ENCODE results near the gene SNX7.

Gene SNX7

DNA sequence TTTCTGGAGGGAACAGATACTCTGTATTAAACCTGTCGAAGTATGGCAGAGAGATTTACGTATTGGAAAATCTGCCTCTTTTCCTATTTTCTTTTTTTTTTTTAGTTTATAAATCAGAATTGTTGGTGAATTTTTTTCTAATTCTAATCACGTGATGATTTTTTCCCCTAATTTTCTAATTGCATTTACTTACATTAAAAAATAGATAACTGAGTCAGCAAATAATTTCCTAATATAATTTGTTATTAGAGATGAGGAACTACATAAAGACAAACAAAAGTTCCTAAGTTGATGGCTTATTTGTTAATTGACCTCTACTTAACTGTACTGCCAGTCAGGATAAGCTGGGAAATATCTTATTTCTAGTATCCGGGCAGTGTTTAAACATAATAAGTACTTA, 34.6 kb downstream of the SNX7 start:
- DNase-seq (ENCODE audit: extremely low read depth in 1 of 2, low read depth in 1 of 2): no peak

DNA sequence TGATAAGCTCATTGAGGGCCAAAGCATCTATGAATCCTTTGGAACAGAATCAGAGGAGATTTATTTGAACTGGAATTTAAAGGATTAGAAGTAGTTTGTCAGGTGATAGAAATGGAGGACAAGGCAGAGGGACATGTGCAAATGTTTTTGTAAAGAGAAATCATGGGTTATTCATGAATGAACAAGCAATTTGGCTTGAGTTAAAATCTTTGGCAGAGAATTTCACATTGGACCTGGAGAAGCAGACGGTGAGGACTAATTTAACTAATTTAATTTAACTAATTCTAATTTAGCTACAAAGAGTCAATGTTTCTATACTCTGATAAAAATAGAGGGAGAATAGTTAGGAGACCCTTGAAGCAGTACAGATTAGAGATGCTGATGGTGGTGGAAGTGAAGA, 36.3 kb downstream of the SNX7 start:
- DNase-seq (ENCODE audit: extremely low read depth in 1 of 2, low read depth in 1 of 2): no peak

DNA sequence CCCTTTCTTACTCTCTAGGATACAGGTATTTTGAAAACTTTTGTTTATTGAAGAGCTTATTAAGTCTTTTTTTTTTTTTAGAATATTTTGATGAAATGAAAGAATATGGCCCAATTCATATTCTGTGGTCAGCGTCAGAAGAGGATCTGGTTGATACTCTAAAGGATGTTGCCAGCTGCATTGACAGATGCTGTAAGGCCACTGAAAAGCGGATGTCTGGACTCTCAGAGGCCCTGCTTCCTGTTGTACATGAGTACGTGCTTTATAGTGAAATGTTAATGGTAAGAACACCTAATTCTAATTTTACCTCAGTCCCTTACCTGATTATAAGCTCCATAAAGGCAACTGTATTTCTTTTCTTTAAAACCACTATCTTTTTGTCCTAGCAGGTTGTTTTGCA, 37.1 kb downstream of the SNX7 start:
- no peak for DNase-seq (ENCODE audit: extremely low read depth in 1 of 2, low read depth in 1 of 2)

DNA sequence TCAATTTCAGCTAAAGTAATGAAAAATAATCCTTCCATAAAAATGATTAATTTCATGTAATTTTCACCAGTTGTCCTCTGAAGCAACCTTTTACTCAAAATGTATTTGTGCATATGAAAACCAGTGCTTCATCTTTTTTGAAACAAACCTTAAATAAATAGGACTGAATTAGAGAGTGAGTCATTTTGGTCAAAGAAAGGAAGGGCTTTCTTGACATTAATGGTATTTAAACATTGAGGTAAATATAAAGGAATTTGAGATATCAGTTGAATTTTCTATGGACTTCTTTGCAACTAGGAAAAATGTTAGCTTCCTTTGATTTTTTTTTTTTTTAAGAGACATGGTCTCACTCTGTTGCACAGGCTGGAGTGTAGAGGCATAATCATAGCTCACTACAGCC, 38.7 kb downstream of the SNX7 start:
- DNase-seq (ENCODE audit: extremely low read depth in 1 of 2, low read depth in 1 of 2): no peak

DNA sequence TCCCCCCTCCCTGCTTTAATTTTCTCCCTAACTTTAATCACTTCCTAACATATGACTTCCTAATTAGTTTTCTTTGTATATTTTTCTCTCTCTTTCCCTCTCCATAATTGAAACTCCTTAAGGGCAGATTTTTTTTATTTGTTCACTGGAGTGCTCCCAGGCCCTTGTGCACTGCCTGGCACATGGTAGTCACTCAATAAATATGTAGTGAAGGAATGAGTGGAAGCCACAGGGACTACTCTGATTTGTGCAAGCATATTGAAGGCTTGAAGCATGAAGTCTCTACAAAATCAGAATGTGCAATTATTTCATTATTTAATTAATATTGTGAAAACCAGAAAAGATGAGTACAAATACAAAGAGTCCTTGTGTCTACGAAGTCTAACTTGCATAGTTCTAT, 41.5 kb downstream of the SNX7 start:
- no peak for DNase-seq (ENCODE audit: extremely low read depth in 1 of 2, low read depth in 1 of 2)

DNA sequence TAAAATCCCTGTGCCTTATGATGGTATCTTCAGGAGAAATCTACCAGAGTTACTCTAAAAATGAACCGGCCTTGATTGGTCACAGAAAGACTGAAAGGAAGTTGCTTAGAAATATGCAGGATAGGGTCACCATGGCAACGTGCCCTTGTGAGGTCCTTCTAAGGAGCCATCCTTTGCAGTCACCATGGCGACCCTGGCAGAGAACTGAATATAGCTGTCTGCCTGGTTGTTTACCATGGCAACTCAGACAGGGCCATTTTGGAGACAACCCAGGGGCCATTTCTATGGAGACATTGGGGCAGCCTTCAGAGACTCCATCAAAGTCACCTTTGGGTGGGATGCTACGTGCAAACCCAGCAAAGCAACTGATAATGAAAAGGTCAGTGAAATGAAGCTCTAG, 43.0 kb downstream of the SNX7 start:
- DNase-seq (ENCODE audit: extremely low read depth in 1 of 2, low read depth in 1 of 2): no peak

DNA sequence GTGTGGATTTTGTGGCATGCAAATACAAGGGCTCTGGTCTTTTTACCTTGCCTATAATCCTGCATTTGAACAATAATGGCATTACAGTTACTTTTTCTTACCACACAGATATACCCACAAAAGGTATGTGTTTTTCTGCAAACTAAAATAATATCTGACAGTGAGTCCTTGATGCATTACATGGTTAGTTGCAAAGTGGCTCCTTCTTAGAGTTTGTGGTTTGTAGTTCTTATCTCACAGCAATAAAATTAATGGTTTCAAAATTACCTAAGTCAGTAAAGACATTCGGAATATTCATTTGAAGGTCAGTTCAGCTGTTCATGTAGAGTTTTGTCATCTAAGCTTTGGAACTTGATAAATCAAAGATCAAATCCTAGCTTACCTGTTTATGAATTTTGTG, 43.5 kb downstream of the SNX7 start:
- no peak for DNase-seq (ENCODE audit: extremely low read depth in 1 of 2, low read depth in 1 of 2)

DNA sequence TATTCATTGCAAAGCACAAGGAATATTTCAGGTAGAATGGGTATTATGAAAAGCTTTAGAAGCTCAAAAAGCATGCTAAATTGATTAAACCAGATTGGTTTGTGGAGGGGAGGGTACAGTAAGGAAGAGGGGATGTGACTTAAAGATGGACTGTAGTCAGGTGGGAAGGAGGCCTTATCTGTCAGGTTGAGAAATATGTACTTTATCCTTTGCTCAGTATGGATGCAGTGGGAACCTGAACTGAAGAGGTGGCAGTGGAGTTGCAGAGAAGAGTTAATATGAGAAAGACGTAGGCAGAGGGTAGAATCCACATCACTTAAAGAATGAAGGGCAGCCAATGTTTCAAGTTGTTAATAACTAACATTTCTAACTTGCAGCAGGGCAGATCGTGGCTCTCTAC, 44.1 kb downstream of the SNX7 start:
- DNase-seq (ENCODE audit: extremely low read depth in 1 of 2, low read depth in 1 of 2): no peak

GRCh38 chr1:98706173-98706843, 44.8 kb downstream of the SNX7 start:
- no peak for DNase-seq (ENCODE audit: extremely low read depth in 1 of 2, low read depth in 1 of 2)

GRCh38 chr1:98707556-98707955, 46.0 kb downstream of the SNX7 start:
- DNase-seq (ENCODE audit: extremely low read depth in 1 of 2, low read depth in 1 of 2): no peak

DNA sequence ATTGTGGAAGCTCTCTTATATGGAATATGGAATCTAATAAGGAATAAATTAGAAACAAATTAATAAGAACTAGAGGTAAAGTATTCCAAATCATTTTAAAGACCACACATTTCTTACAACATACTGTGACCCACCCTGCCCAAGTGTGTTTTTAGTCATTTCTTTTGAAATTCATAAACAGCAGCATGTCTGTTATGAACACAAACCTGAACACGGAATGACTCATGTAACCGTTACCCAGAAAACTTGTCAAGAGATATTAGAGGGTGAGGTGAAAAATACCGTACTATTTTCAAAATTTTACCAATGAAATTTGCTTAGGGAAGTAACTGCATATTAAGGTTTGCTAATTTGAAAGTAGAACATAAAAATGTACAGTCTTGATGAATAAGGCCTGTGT, 48.4 kb downstream of the SNX7 start:
- DNase-seq (ENCODE audit: extremely low read depth in 1 of 2, low read depth in 1 of 2): no peak

DNA sequence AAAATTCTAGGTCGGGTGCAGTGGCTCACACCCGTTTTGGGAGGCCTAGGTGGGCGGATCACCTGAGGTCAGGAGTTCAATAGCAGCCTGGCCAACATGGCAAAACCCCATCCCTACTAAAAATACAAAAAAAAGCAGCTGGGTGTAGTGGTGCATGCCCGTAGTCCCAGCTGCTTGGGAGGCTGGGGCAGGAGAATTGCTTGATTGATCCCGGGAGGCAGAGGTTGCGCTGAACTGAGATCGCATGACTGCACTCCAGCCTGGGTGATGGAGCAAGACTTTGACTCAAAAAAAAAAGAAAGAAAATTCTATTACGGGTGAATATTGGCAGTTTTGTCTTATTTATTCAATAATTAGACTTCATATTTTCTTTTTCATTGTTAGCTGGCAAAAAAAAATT, 62.1 kb downstream of the SNX7 start:
- DNase-seq (ENCODE audit: extremely low read depth in 1 of 2, low read depth in 1 of 2): no peak

DNA sequence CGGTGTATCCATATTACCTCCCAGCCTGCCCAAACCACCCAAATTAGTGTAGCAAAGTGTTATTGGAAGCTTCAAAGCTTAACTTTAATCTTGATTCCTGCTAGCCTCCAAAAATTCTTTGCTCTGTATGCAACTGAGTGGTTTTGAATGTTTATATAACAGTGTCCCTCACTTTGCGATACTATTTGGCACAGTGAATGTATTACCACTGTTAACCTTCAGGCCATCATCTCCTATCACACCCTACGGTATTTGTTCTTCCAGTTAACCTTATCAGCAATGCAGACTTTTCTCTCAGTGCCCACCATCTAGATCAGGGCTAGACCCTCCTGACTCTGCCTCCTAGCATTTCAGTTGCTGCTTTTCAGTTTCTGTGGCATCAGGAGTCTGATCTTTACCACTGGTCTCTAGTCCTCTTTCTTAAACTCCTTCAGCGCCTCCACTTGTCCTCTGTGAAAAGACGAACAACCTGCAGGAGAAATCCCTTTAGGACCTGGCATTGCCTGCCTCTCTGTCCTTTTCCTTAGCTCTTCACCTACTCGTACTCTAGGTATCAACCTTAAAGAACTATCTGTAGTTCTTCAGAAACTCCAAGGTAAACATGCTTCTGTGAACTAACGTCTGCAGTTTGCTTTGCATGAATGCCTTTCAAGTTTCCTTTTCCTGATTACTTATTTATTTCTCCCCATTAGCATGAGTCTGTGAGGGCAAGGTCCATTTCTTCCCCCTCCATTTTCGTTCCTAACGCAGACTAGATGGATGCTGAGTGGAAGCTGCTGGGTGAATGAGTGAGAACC, 71.7 kb downstream of the SNX7 start:
- no peak for DNase-seq (ENCODE audit: extremely low read depth in 1 of 2, low read depth in 1 of 2)

GRCh38 chr1:98733782-98734112, 72.2 kb downstream of the SNX7 start:
- no peak for DNase-seq (ENCODE audit: extremely low read depth in 1 of 2, low read depth in 1 of 2)

GRCh38 chr1:98735756-98736155, 74.2 kb downstream of the SNX7 start:
- no peak for DNase-seq (ENCODE audit: extremely low read depth in 1 of 2, low read depth in 1 of 2)

- no peak for DNase-seq (ENCODE audit: extremely low read depth in 1 of 2, low read depth in 1 of 2)
Measured at GRCh38 chr1:98737835-98738234, 76.3 kb downstream of the SNX7 start.

GRCh38 chr1:98739762-98740161, 78.2 kb downstream of the SNX7 start:
- no peak for DNase-seq (ENCODE audit: extremely low read depth in 1 of 2, low read depth in 1 of 2)

DNA sequence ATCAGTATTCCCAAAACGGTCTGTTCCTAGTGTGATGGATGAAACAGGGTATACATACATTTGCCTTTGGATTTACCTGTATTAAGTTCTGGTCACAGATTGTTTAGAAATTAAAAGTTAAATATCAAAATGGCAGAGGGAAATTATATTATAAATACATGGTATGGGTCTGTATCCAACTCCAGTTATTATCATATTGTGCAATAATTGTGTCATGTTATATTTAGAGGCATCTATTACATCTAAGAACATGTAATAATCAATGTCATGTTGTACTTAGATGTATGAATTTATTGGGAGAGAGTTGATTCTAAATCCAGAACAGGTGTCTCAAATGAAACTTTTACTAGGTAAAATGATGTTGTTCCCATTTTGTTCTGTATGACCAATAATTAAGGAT, 79.6 kb downstream of the SNX7 start:
- no peak for DNase-seq (ENCODE audit: extremely low read depth in 1 of 2, low read depth in 1 of 2)

GRCh38 chr1:98749152-98749756, 87.7 kb downstream of the SNX7 start:
- no peak for DNase-seq (ENCODE audit: extremely low read depth in 1 of 2, low read depth in 1 of 2)

DNA sequence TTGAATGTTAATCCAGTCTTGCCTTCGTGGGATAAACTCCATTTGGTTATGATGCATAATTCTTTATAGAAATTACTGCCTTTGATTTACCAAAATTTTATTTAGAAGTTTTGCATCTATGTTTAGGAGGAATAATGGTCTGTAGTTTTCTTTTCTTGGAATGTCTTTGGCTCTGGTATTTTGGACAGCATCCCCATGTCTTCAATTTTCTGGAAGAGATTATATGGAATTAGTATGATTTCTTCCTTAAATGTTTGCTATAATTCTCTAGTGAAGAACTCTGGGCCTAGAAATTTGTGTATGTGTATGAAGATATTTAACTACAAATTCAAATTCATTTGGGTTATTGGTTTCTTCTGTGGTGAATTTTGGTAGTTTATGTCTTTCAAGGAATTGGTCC, 92.7 kb downstream of the SNX7 start:
- DNase-seq (ENCODE audit: extremely low read depth in 1 of 2, low read depth in 1 of 2): no peak

- no peak for DNase-seq (ENCODE audit: extremely low read depth in 1 of 2, low read depth in 1 of 2)
Measured at GRCh38 chr1:98761219-98761865, 99.8 kb downstream of the SNX7 start.
